HG03060 (cell line): ENCODE data around the gene TSPAN32.

Experiments
- ATAC-seq: cut with Tn5 transposase; IDR thresholded peaks from one replicate; pipeline ENCODE4 v1.9.1; 2021; ENCODE audit warnings: low read depth, moderate number of reproducible peaks; ENCODE audit not compliant: unreplicated experiment

Gene TSPAN32

DNA sequence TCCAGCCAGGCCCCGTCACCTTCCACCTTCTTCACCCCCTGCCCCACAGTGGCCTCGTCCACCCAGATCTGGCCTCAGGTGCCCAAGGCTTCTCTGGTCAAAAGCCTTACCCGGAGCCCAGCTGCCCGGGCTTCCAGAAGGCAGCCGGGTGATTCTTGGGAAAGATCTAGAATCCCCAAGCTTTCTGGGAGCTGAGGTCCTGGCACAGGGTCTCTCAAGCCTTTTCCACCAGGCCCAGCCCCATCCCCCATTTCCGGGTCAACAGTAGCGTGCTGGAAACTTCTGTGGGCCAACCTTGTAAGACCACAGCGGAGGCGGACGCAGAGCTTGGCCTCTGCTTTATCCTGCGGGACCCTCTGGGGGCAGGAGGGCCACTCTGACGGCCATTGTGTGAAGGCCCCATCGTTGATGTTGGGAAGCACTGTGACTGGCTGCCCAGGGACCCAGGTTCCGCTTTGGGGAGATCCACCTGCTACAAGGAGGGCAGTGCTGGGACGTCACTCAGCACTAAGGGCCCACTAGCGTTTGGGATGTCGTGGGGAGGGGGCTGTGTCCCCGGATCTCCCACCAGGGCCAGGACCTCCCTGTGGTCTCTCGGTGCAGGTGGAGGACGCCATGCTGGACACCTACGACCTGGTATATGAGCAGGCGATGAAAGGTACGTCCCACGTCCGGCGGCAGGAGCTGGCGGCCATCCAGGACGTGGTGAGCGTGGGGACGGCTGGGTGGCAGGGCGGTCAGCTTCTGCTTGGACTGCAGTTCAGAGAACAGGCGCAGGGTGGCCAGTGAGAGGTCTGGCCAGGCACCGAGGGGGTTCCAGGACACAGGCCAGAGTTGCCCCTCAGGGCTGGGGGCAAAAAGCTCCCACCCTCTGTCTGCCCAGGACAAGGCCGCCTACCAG lies 11.5 kb downstream of the TSPAN32 start:
- ATAC-seq = no peak

DNA sequence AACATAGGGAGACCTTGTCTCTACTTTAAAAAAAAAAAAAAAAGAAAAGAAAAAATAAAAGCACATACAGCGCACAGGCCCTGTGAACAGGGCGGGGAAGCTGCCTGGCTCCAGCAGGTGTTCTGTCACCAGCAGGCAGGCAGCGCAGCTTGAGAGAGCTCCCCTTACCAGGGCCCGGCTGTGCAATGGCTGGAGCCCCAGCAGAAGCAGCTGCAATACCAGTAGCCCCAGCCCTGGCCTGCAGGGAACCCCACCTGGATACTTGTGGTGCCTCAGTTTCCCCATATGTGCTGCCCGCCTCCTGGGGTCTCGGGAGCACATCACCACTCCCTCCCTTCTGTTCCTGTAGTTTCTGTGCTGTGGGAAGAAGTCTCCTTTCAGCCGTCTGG lies 12.3 kb downstream of the TSPAN32 start:
- no peak for ATAC-seq

GRCh38 chr11:2314525-2315394 lies 12.9 kb downstream of the TSPAN32 start:
- no peak for ATAC-seq

GRCh38 chr11:2315395-2316168 lies 13.8 kb downstream of the TSPAN32 start:
- ATAC-seq = no peak

GRCh38 chr11:2316169-2316962 lies 14.6 kb downstream of the TSPAN32 start:
- ATAC-seq = no peak

- ATAC-seq = no peak
Observed at GRCh38 chr11:2316963-2317244, 15.1 kb downstream of the TSPAN32 start.

DNA sequence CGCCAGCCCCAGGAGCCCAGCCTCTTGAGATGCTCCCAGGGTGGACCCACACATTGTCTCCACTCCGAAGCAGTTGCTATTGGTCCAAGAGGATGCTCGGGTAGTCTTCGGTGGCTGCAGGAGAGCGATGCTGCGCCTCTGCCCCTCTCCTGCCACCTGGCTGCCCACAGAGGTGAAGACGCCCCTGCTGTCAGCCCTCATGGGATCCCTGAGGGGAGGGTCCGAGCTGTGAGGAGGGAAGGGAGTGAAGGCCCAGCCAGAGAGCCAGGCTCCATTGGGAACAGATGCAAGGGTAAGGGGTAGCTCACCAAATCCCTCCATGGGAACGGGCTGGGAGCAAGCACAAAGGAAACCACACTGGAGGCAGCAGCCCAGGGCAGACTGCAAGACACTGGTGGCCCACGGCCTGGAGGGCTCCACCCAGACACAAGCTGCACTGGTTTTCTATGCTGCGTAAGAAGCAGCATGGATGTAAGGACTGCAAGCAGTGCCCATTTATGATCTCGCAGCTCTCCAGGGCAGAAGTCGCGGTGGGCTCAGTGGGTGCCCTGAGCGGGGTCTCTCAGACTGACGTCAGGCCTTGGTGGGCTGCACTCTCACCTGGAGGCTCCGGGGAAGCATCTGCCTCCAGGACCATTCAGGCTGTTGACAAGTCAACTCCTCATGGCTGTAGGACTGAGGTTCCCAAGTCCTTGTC lies 15.7 kb downstream of the TSPAN32 start:
- ATAC-seq = no peak

DNA sequence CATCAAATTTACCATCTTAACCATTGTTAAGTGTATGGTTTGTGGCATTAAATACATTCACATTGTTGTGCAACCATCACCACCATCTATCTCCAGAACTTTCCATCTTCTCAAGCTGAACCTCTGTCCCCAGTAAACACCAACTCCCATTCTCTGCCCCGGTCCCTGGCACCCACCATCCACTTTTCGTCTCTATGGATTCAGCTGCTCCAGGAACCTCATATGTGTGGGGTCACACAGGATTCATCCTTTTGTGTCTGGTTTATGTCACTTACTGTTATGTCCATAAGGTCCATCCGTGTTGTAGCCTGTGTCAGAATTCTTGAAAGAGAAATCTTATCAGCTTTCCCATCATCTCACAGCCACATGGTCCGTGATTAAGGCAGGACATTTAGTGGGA lies 16.3 kb downstream of the TSPAN32 start:
- ATAC-seq = no peak

GRCh38 chr11:2318707-2319106 lies 16.9 kb downstream of the TSPAN32 start:
- no peak for ATAC-seq

- no peak for ATAC-seq
Observed at GRCh38 chr11:2319791-2320472, 18.1 kb downstream of the TSPAN32 start.

DNA sequence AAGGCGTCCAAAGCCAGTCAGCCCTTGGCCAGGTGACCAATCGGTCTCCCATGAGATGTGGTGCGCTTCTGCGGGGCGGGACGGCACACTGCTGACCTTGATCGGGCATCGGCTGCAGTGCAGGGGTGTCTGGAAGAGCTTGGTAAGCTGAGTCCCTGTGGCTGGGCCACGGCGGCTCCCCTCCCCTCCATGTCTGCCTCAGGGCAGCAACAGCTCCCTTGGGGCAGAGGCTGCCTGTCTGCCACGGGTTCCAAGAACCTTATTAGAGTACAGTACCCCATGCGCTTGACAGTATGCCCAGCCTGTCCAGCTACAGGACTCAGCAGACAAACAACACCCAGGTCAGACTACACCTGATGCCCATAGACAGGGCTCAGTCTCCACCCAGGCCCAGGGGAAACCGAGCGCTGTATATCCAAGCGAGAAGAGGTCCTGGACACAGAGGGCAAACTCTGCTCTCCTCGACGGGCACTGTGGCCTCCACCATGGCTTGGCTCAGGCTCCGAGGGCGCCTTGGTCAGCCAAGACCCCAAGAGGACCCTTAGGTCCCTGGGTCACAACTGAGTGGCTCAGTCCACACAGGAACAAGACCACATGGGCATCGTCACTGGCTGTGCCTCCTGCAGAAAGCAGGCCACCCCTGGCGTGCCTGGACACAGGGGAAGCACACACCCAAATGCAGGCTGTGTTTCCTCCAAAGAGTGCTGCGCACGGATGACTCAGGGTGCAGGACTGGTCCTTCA lies 18.9 kb downstream of the TSPAN32 start:
- ATAC-seq = no peak

DNA sequence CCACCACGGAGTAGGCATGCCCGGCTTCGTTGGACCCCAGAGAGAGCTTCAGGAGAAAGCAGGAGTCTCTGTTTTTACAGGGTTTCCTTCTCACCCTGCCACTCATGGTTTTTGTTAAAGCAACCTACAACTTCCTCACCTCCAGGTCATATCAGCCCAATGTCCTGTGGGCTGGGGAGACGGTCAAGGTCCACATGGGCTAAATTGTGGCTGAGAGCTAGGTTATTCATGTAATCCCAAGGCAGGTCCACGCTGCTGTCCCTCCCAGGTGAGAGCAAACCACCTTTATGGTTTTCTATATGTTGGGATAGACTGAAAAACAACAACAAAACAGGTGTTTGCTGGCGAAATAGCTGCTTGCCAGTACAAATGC lies 19.5 kb downstream of the TSPAN32 start:
- no peak for ATAC-seq

DNA sequence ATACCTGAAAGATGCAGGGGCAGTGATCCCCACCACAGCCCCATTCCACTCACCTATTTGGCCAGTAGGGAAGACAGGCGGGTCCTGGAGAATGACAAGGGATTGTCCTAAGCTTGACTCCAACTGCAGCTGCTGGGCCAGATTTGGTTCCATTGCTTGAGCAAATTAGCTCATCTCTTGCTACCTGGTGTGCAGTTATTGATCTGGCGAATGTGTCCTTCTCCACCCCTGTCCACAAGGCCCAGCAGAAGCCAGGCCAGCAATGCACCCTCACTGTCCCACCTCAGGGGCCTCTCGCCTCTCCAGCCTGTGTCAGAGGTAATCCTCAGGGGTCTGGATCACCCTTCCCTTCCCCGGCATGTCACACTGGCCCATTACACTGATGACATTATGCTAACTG lies 23.3 kb downstream of the TSPAN32 start:
- no peak for ATAC-seq

DNA sequence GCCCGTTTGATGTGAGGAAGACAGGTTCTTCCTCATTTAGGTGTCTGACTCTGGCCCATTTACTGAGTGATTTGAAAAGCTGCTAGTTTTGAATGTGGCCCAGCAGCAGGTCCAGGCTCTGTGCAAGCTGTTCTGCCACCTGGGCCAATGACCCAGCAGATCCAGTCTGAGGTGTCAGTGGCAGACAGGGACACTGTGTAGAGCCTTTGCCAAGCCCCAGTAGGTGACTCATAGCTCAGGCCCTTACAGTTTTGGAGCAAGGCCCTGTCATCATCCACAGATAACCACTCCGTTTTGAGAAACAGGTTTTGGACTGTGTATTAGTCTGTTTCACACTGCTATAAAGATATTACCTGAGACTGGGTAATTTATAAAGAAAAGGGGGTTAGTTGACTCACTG lies 23.9 kb downstream of the TSPAN32 start:
- ATAC-seq = no peak

DNA sequence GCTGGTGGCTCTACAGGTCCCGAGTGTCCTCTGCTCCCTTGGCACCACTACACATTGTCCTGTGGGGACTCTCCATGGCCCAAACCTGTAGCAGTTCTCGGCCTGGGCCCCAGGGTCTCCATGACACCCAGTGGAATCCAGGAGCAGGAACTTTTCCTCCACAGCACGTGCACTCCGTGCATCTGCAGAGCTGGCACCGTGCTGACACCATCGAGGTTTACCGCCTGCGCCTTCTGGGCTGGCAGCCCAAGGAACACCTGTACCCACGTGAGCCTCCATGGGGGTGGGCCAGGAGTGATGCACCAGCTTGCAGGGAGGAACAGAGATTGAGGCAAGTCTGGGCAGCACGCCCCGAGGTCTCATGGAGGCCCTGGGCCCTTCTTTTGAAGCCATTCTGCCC lies 25.2 kb downstream of the TSPAN32 start:
- ATAC-seq = no peak

DNA sequence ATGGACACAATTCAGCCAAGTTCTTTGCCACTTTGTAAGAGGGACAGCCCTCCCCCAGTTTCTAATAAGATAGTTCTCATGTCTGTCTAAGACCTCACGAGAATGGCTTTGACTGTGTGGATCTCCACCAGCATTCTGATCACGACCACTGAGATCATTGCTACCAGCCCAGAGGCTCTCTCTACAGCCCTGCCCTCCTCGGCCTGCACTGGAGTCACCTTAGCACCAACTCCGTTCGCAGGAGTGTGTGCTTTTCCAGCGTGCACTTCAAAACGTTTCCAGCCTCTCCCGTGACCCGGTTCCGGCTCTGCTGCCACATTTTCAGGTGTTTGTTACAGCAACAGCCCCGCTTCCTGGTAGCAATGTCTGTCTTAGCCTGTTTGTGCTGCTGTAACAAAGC lies 26.2 kb downstream of the TSPAN32 start:
- no peak for ATAC-seq

DNA sequence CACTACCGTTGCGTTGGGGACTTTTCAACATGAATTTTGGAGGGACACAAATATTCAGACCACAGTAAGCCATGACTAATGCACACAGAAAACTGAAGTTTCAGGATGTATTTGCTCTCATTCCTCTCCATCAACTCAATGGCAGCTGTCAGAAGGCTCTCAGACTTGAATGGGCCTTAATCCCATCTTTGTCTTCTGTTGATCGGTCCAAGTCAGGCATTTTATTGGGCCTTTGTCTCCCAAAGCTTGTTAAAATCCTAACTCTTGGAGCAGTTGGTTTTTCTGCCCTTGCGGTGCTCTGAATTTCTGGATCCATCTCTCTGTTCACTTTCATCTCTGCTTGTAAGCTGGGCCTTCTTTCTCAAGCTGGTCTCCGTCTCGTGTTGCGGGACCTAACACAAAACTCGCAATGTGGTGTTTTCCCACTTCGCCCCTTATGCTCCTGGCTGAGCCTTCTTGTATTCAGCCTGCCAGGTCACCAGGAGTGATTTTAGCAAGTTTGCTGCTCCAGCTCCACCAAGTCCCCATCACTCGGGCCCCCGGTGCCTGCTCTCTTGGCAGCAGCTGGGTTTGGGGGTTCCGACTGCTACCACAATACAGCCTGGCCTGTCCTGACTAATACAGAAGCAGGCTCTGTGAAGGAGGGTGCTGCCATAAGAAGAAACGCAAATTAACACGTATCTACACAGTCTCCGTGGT lies 27.0 kb downstream of the TSPAN32 start:
- no peak for ATAC-seq

DNA sequence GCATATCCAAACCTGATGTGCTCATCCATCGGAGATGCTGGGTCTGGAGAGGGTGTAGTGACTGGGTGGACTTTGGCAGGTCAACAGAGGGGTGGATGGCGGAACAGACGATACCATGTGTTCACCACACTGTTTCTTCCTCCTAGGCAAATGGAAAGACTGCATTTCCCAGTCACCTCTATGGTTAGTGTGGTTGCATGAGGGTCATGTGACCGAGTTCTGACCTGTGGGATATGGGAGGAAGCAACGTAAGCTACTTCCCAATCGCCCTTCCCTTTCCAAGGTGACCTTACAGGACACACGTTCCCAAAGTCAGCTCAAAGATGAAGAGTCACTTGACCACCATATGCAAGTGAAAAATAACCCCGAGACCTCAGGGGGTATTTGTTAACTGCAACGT lies 27.7 kb downstream of the TSPAN32 start:
- ATAC-seq = no peak
